Stimulated activated CD4-positive, alpha-beta T cell treated with anti-CD3 and anti-CD28 coated beads, Interleukin-4, amount 100 ng/mL, for 24 hours (primary cell): ENCODE data around the gene CNTNAP2.

Source experiments
- DNase-seq: peaks from one replicate; pipeline ENCODE4 v3.0.0-alpha.2; 2020

Gene CNTNAP2

DNA sequence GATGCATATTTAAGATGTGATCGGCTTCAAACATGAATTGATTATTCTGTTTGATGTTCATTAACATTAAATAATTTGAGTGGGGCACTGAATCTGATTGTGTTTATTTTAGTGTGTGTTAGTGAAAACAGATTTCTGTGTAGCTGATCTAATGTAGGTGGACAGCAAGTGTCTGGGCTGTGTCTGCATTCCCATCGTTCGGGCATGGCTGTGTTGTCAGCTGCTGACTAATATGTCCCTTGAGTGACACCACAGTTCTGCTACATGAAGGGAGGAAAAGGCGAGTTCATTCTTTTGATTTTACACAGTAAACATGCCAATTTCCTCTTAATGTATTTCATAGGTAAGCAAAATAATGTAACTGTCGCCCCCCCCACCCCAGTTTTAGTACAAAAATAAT is 203.0 kb downstream of the CNTNAP2 start:
- no peak for DNase-seq

DNA sequence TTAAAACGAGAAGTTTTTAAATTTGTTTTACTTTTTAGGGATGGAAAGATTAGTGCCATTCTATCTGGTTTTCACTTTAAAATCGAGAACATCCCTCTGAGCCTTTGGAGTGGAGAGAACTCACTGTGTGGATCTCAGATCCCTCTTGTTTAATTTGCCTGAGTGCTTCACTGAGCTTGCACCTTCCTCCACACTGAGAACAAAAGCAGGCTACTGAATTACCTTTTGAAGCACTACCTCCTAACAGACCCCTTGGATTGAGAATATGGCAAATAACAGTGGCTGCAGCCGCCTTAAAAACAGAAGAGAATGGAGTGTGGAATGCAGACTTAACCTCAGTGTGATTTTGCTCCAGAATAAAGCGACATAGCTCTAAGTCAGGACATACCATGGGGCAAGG is 204.7 kb downstream of the CNTNAP2 start:
- no peak for DNase-seq

DNA sequence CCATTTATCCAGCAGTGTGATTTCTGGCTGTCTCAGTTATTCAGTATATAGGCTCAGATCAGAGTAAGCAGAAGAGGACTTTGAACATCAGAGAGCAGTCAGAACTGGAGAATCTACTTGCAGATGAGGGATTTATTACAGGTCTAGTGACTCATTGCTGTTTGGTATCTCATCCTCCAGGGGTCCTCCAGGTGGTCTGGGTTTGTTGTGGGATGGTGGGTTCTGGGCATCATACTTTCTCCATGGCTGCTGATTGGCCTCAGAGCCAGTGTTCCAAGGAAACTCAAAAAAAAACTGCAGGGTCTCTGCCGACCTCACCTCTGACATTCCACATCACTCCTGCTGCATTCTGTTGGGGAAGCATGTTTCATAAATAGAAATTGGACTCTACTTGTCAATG is 214.8 kb downstream of the CNTNAP2 start:
- no peak for DNase-seq

DNA sequence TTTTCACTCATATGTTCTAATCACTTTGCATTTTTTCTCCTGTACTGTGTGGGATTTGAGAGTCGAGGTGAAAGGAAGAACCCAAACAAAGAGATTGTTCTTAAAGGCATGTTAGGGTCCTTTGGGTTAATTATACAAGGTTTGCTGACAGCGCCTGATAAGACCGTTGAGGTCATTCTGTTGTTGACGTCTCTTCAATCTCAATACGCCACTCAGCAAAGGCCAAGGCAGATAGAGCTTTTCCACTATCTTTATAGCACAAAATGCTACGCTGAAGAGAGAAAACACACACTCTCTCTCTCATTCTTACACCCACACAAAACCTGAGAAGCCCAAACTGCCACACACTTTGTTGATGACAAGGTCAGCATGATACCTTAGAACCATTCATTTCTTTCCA is 228.7 kb downstream of the CNTNAP2 start:
- no peak for DNase-seq

DNA sequence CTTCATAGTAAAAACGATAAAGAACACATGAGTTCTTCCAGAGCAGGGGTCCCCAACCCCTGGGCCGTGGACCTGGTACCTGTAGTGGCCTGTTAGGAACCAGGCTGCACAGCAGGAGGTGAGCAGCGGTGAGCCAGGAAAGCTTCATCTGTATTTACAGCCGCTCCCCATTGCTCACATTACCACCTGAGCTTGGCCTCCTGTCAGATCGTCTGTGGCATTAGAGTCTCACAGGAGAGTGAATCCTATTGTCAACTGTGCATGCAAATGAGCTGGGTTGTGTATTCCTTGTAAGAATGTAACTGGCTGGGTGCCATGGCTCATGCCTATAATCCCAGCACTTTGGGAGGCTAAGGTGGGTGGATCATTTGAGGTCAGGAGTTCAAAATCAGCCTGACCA is 229.5 kb downstream of the CNTNAP2 start:
- no peak for DNase-seq

DNA sequence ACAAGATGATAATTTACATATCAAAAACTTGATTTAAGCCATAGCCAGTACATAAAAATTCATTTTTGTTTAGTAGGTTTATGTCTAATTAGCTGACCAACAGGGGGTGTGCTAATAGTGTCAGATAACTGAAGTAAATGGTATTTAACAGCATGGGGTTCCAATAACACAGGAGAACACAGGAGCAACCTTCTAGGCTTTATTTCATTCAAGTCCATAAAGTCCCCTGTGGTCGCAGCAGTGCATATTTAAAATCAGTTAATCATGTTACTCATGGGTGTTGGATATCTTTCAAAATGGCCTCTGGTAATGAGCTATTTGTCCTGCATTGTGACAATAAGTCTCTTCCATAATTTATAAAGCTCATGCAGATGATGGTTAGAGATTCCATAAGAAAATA is 238.6 kb downstream of the CNTNAP2 start:
- no peak for DNase-seq

DNA sequence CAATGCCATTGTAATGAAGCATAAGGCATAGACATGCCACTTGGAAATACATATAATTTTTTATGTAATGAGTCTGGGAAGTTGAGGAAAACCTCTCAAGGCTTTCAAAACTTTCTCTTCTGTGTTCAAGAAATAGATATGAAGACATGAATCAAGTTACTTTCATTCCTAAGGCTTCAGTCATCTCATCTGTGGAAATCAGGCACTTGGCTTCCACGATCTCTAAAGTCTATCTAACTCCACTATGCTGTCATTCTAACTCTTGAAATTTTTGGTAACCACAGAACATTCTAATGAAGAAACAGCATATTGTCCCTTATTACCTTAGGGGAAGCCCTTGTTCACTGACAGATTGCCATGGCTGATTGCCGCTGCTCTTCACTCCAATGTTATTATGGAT is 242.6 kb downstream of the CNTNAP2 start:
- DNase-seq: no peak

DNA sequence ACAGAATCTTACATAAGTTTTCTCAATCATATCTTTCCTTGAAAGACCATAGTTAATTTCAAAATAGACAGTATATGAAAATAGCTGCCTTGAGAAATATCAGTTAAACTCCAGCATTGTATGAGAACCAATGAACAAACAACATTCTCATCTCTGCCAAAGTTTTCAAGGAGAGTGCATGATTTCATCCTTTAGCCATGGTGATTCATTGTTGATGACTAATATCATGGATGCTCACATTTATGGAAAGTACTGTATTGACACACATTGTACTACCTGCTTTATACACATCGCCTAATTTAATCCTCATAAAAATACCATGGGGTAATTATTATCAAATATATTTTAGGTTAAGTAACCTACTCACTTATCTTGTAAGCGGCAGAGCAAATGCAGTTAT is 250.3 kb downstream of the CNTNAP2 start:
- DNase-seq: no peak

DNA sequence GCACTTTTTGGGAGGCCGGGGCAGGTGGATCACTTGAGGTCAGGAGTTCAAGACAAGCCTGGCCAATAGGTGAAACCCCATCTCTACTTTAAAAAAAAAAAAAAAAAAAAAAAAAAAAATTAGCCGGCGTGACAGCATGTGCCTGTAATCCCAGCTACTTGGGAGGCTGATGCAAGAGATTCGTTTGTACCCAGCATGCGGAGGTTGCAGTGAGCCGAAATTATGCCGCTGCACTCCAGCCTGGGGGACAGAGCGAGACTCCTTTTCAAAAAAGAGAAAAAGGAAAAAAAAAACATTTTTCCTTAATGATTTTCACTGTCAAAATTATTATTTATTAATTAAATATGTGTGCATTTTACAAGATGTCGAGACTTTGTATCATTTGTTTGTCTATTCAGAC is 253.6 kb downstream of the CNTNAP2 start:
- DNase-seq: no peak

DNA sequence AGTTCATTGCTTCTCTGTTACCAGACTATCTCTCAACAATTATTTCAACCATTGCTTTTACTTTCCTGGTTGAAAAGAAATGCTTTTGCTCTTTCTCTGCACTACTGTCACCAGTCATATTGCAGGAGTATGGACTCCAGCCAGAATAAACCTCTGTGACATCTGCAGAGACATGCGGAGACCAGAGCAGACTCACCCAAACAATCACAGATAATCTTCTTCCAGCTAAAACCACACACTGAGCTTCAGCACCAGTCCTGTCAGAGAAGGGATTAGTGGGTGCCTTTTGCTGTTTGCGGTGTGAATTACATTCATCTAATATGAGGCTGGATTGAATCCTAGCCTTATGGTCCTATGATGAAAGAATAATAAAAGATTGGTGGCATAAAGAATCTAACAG is 258.6 kb downstream of the CNTNAP2 start:
- DNase-seq: no peak

DNA sequence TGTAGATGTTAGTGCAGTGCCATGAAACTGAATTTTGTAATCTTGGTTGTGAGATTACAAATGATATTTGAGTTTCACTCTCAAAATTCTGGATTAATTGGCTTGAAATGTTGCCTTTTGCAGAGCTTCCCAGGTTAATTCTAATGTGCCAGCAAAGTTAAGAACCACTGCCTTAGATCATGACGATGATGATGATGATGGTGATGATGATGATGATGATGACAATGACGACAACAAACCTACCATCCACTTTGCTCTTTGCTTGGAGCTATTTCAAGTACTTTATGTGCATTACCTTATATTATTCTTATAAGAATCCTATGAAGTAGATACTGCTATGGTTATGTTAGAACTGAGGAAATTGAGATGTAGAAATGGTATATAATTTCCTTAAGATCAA is 261.6 kb downstream of the CNTNAP2 start:
- no peak for DNase-seq

DNA sequence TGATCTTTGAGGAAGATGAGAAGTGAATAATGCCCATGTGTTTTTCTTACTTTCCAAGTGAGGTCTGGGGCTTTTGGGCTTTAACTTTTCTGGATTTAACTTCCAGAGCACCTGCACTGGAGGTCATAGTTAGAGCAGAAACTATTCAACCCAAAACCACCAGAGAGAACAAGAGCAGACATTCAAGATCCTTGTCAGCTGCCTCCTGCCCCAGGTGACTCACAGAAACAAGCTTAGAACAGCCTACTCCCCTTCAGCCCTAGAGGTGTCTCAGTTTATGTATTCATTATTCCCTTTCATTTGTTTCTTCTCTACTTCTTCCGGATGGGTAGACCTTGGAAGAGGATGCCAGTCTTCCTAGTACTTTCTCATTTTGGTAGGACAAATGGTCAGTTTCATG is 270.5 kb downstream of the CNTNAP2 start:
- no peak for DNase-seq

DNA sequence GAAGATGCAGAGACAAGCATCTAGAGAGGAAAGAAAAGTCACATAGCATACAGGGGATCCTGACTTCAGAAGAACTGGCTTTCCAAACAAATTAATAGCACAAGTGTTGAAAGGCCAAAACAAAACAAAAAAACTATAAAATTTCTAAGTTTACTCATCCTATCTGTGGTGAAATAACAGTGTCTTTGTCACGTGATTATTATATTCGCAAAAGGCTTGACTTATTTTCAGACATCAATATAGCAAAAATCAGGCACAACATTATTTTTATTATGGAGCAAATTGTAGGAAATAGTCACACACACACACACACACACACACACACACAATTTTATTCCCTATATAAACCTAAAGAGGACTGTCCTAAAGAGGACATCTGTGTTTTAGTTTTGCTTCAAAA is 272.3 kb downstream of the CNTNAP2 start:
- DNase-seq: no peak

DNA sequence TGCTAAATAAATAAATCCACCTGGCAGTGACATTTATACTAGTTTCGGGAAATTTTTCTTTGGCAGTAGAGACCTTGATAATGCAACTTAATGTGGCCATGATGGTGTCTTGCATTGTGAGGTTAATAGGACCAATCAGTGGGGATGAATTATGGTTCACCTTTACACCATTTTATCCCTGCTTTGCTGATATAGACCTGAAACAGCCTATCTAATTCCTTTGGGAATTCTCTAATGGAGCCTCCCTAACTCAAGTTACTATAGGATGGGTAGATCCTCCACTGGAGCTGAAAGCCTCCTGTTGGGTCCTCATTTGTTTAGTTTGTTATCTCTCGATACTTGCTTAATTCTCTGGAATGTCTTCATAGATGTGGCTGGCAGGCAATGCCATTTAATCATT is 276.7 kb downstream of the CNTNAP2 start:
- no peak for DNase-seq

DNA sequence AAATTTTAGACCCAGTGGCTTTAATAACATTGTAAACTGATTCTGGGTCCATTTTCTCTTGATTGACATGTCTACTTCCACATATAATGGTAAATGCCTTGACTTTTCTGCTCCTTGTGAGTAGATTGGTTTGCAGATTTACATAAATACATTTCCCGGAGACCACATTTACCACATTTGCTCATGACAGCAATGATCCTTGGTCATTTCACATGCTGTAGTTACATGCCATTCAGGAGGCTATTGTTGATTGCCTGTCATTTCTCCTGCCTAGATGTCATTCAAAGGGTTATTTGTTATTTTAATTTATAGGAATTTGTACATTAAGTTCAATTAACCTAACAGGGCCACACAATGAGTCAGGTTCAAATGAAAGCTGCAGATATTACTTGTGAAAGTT is 280.5 kb downstream of the CNTNAP2 start:
- DNase-seq: no peak

DNA sequence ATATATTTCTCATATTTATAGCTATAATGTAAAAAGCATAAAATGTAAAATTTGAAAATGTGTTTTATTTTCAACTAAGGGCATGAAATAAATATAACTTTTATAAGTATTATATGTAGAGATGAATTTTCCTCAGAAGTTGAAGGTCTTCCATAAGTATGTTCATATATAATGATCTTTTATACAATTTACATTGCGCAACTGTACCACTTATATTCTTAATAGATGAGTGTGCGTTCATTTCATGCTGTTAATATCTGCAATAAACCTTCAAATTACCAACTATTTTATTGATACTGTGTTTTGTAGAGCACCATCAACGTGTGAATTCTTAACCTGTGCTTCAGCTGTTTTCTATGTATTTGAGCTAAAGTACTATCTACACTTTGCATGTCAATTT is 285.3 kb downstream of the CNTNAP2 start:
- DNase-seq: no peak

DNA sequence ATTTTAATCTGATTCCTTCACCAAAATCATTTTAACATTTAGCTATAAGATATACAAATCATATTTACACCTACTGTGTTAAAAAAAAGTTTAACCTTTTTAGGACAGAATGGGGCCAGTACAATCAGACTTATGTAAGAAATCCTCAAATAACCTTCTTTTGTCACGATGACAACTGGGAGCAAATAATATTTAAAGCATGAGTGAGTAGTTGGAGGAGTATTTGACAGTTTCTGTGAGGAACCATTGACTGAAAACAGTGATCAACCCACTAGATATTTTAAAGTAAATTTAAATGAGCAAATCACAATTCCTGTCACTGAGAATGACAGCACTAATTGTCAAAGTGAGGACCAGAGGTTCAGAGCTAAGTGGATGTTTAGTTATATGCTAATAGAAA is 289.1 kb downstream of the CNTNAP2 start:
- no peak for DNase-seq

DNA sequence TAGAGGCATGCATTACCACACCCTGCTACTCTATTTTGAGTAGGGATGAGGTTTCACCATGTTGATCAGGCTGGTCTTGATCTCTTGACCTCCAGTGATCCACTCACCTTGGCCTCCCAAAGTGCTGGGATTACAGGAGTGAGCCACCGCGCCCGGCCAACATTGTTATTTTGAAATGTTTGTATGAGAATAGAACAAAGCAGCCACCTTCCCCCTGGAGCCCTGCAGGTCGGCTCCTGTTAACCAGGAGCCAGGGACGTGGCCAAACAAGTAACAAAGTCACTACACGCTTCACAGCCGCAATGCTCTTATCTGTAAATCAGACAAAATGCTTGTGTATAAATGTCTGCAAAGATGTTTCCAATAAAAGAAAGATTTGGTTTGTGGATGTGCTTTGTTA is 295.4 kb downstream of the CNTNAP2 start:
- DNase-seq: no peak

DNA sequence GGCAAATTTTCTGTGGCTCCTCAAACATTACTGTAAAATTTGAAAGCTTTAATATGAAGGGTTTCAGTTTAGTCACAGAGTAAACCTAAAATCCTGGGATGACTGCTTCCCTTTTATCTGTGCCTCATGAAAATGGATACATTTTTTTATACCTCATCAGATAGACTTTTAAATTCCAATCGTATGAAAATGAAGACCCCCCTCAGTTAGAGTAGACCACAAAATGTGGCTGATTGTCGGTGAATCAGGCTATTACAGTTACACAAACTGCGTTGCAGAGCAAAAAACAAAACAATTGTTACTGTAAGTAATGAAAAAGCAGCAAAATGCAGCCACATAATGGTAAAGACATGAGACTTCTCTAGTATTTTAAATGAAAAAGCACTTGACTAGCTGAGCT is 296.2 kb downstream of the CNTNAP2 start:
- no peak for DNase-seq

DNA sequence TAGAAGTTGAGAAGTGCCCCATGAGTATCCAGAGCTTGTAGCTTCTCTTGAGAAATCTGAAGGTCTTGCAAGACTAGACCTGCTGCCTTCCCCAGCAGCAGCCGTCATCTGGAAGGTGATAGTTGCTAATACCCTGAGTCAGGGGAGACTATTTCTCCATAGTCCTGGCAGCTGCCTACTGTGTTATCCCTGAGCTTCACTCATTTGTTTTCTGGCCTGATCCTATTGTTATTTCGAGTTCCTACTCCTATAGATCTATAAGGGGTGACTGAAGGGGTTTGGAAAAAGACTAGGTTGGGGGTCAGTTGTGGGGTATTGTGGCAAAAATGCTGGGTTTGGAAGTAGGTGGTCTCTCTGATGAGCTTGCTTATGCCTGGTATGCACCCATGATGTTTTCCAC is 297.8 kb downstream of the CNTNAP2 start:
- DNase-seq: no peak

DNA sequence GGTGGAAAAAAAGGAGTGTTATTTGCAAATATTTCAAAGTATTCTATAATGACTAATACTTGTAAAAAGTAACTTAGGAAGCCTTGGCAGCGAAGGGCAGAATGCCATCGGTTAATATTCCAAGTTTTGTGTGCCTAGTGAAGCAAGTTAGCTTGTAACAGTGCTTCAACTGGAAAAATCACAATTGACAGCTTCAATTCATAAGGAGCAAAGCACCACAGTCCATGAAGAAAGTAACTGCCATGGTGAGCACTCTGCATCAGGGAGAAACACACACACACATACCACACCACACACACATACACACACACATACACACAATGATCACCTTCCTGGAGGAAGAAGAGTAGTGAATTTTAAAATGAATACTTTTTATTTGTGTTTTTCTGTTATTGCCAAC is 298.3 kb downstream of the CNTNAP2 start:
- DNase-seq: no peak

DNA sequence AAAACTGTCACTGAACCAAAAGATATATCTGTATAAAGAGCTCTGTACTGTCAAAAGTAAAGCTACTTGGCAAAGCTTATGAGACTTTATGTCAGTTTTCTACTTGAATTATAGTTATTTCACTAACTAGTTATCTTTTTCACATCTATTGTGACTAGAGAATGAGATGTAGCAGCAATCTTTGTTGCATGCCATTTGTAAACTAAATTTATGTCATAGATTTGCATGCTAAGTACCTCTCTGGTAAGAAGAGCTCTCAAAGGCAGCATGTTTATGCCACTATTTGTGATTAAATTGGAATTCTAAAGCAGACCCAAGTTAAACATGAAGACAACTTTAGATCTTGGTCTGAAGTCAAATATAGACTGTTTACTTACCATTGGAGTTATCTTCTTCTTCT is 300.6 kb downstream of the CNTNAP2 start:
- no peak for DNase-seq

DNA sequence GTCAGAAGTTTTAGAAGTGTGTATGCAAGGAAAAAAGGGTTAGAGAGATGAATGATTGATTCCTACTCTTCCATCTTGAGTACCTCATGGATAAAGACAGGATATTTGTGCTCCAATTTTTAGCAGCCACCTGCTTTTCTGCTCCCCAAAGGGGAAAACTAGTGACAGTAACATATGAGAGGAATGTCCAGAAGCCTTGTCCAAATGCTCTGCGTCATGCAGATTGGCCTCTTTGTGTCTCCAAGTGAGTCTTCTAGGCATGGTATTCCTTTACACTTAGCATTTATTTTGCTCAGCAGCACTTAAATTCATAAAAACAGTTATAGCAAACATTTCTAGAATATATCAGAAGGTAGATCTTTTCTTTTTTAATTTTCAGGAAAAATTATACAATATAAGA is 306.8 kb downstream of the CNTNAP2 start:
- DNase-seq: no peak

DNA sequence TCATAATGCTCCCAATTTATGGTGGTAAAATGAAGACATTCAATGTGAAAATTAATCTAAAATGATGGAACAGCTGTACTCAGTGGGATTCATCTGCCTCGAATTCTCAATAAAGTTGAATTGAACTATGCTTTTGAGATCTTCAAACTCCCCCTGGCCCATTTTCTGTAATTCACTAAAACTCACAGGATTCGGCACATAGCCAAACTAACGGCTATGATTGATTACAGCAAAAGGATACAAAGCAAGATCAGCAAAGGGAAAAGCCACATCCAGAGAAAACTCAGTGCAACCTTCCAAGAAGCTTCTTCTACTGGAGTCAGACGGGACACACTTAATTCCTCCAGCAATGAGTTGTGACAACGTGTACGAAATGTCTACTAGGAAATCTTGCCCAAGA is 307.5 kb downstream of the CNTNAP2 start:
- DNase-seq: no peak

DNA sequence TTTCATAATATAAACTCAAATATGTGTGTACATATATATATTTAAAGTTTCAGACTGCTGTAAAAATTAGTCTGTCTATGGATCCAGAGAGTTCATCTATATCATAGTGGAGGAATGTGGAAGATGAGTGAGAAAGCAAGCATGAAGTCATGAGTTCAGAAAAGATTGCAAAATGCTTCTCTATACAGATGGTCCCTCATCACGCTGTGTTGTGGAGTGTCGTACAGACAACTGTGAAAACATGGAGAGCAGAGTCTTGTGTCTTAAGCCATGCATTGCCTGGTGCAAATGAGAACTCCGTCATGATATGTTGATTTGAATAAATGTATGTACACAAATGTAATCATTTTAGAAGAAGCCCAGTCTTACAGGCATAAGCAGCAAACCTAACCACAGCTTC is 316.9 kb downstream of the CNTNAP2 start:
- DNase-seq: no peak

DNA sequence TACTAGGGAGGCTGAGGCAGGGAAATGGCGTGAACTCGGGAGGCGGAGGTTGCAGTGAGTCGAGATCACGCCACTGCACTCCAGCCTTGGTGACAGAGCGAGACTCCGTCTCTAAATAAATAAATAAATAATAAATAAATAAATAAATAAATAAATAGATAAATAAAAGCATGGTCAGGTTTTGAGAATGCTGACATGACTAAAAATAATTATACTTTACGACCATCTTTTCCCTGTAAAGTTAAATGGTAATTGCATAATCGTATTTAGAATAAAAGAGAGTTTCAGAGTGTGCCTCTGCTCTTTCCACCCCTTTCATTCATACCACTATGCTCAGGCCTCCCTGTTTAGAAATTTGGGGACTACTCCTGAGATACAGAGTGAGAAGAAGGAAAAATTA is 326.5 kb downstream of the CNTNAP2 start:
- DNase-seq: no peak

DNA sequence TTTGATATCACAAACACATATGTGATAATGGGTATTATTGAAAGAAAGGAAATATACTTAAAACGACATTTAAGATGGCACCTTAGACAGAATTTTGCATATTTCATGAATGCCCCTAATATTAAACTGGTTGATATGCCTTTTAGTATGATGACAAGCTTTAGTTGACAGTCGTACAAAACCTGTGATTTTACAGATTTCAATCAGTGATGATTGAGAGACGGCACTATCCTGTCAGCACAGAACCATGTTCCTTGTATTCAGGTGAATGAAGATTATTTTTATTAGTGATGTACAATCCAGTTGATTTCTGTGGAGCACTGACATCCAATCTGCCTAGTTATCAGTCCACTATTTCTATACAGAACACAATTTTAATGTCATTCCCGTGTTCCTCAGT is 333.0 kb downstream of the CNTNAP2 start:
- no peak for DNase-seq
